GM19328 (cell line): ENCODE results near the gene LRRN2.
"Not testable (repeated sequence)": the region's sequence is repeated elsewhere in the genome, so short reads cannot be mapped to it uniquely, and the experiment has no call there.

Source experiments
- ATAC-seq: cut with Tn5 transposase; IDR thresholded peaks from one replicate; pipeline ENCODE4 v1.9.1; 2021; ENCODE audit warnings: mild to moderate bottlenecking, moderate library complexity; ENCODE audit not compliant: unreplicated experiment

LRRN2 gene

DNA sequence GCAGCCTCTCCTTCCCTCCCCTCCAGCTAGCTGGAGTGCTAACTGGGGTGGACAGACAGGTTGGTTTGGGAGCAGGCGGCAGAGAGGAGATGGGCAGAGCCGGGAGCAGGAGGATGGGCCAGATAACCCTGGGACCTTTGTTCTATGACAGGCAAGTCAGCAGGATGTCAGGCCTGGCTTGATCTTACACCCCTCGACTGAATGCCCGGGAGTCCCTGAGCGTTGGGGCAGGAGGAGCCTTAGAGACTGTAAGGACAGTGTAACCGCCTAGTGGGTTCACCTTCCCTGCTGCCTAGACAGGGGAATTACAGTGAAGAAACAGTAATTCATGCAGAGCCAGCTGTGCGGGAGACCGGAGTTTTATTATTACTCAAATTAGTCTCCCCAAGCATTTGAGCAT lies 109.1 kb downstream of the LRRN2 start:
- ATAC-seq: no peak

DNA sequence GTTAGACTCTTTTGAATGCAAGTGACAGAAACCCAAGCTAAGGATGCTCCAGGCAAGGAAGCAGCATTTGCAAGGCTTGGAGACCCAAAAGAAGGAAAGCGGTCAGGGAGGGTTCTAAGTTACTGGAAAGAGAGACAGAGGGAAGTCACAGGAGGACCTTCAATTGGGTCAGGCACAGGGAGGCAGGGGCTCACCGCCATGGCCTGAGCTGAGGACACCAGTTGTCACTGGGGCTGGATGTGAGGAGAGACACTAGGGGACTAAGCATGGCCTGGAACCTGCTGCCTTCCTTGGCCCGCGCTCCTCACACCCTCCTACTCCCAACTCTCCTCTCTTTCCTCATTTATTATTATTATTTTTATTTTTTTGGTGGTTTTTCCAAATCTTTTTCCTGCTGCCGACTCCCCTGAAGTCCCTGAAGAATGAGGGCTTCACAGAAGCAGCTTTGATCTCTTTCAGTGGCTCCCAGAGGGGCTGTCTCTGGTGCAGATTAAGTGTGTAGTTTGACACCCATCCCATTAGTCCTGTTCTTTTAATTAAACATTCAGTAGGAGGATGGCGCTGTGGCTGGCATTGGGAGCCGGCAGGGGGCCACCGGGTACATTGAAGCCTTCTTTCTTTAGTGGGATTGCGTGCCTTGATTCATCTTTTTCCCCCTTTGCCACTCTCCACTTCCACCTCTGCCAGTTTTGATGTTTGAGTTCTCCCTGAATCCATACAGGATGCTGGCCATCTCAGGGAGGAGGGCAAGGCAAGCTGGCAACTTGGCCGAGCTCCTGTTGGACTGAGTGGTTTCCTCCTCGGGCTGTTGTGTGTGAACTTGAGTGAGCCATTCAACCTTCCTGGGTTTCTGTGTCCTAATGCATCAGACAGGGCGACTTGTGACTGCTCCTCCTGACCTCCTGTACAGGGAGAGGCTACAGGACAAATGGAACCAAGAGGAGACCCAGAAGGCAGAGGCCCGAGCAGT lies 110.0 kb downstream of the LRRN2 start:
- ATAC-seq: no peak

DNA sequence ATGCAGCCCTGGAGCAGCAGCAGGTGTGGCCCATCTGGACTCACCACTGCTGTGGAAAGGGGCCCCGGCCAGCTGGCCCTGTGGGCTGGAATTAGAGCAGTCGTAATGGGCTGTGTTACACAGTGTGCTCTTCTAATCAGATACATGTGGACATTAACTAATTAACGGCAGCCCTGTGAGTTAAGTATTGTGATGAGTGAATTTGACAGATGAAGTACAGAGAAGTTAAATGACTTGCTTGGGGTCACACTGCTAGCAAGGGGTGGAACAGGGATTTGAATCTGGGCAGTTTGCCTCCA lies 110.7 kb downstream of the LRRN2 start:
- ATAC-seq: no peak

- no peak for ATAC-seq
These were observed 111.3 kb downstream of the LRRN2 start for GRCh38 chr1:204574016-204574864.

DNA sequence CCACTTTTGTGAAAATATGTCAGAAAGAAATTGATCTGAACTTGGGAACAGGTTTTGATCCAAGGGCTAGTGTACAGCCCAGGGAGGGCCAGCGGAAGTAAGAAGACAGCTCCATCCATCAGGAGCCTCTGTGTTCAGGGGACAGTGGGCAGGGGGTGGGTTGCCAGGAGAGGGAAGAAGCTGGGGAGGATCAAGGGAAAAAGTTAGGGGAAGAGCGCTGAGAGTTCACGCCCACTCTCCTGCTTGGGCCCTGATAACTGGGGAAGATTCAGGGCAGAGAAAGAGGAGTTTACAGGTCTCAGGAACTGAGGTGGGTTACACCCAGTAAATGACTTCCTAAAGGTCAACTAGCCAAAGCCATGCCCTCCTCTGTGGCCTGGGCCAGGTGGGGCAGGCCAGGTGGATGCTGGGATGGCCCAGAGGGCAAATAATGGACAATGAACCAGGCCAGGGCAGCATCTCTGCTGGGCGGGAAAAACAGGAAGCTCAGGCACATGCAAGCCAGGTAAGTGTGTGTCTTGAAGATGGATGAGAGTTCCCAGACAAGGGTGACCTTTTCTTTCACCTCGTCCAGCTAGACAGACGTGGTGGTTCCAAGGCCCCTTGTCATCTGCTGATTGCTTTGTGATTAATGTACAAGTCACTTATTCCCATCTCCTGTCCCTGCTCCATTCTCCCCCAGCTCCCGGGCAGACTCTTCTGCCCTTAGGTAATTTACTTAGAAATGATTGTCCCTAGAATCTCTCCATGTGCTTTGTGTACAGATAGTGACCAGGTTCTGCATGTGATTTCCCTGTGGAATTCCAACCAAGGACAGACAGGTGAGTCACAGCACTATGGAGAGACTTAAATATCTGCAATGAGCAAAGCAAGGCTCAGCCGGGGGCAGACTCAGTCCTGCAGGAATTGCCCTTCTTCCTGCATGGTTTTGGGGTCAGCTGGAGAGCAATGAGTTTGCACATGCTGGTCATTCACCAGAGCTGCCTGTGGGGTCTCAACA lies 112.3 kb downstream of the LRRN2 start:
- no peak for ATAC-seq

DNA sequence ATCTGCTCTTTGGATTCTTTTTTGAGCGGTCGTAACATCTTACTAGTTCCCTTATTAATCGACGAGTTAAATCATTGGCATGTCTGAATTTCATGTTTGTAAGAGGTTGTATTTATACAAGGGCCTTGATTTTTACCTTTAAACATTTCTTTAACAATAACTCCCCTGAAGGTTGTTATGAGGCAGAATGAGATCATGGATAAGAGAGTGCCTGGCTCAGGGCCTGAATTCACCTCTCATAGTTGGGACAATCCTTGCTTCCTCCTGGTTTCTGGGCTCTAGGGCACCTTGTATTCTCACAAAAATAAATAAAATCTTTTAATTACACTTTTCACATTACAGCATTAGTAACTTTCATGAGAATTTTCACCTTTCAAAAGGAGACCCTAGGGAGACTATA lies 113.9 kb downstream of the LRRN2 start:
- no peak for ATAC-seq

DNA sequence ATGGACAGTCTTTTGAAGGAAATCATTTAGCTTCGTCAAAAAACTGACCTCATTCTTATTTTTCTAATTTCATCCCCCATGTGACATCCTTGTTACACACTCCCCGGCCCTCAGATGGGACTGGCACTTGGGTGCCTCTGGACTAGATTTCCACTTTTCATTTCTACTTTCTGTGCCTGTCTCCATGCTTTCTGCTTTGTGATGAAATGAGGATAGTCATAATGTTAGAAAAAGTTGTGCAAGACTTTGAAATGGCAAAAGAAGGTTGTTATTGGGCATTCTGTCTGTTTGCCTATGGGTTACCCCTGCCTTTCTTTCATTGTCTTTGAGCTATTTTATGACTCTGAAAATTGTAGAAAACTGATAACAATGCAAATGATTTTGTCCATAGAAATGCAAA lies 114.4 kb downstream of the LRRN2 start:
- no peak for ATAC-seq

DNA sequence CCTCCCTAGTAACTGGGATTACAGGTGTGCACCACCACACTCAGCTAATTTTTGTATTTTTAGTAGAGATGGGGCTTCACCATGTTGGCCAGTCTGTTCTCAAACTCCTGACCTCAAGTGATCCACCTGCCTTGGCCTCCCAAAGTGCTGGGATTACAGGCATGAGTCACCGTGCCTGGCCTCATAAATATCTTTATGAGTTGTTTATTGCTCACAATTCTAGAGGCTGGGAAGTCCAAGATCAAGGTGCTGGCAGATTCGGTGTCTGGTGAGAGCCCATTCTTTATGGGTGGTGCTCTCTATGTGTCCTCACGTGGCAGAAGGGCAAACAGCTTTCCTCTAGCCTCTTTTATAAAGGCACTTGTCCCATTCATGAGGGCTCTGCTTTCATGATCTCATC lies 115.5 kb downstream of the LRRN2 start:
- not testable (repeated sequence) for ATAC-seq

DNA sequence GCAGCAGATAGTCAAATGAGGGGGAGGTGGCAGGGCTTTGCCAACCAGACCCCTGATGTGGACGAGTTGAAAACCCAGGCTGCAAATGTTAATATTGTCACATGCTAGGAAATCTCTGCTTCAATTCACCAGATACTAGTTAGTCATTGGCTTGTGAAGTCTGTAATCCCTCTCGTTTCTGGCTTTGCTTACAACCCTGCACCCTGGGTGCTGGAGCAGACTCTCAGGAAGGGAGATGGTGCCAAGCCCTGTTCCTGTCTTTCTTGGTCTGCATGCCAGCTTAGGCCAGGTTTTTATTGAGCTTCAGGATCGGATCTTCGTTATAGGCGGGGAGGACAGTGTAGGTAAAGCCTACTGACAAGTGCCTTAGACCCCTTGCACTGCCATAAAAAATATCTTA lies 116.1 kb downstream of the LRRN2 start:
- ATAC-seq: no peak

DNA sequence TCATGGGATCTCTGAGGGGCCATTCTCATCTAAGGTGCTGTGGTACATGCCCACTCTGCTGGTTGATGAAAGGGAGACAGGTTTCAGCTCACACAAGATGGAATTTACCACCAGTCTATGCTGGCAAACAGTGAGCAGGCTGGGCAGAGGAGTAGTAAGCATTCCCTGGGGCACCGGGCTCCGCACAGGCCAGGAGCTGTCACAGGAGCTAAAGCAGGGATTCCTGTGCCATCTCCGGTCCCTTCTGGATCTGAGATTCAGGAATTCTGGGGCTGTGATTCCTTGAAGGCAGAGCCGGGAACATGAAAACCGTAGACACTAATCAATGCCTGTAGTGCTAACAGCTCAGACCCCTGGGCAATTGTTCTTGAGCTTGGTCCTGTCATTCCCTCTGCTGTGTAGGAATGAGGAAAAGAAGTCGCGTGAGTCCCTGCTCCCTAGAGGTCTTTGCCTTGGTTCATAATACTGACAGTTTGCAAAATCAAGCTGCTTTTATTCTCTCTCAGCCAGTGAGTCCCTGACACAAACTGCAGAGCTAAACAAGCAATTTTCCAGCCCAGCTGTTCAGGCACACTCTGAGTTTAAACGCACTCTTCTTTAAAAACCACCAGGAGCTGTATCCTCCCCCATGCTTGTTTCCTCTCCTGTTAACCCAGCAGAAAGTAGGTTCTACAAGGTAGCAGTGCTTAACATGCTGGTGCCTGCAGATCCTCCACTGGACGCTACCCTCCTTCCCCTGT lies 116.8 kb downstream of the LRRN2 start:
- no peak for ATAC-seq
